Vagina (tissue), 2 donors: Measurements from ENCODE around the gene RASA3.

ENCODE experiments used
- POLR2A ChIP-seq, 2 donors: fragments of 450-650 bp; IDR thresholded peaks; one replicate each; pipeline ENCODE4 v1.6.1; 2017; ENCODE audit warnings: antibody characterized with exemption in 2 of 2, mild to moderate bottlenecking in 2 of 2, moderate library complexity in 2 of 2
- TF ChIP-seq, protein P1 (sequence below), 3 experiments: fragments of 450-650 bp in 2 of 3; fragments of 200-600 bp in 1 of 3; sonication (generic) in 1 of 3; IDR thresholded peaks; one replicate each; pipeline ENCODE4 v1.5.1; 2017 to 2019; ENCODE audit warnings: antibody characterized with exemption in 3 of 3, mild to moderate bottlenecking in 2 of 3, moderate library complexity in 2 of 3

DNA sequence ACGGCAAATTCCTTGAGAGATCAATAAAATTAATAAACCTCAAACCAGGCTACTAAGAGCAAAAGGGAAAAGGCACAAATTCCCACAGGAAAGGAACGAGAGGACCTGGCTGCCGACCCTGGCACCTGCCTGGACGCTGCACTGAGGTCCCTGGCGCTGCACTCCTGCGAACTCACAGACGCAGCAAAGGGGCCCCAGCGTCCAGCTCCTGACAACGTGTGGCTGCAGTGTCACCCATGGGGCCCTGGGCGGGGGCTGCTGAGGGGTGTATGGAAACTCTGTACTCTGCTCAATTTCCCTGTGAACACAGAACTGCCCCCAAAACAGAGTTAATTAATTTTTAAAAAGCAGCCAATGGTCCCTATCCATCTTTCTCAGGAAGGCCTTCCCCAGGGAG, 97.2 kb downstream of the RASA3 start:
- TF ChIP-seq POLR2A (IDR thresholded peaks at IDR 0.05): no peak
- TF ChIP-seq, protein P1, sequence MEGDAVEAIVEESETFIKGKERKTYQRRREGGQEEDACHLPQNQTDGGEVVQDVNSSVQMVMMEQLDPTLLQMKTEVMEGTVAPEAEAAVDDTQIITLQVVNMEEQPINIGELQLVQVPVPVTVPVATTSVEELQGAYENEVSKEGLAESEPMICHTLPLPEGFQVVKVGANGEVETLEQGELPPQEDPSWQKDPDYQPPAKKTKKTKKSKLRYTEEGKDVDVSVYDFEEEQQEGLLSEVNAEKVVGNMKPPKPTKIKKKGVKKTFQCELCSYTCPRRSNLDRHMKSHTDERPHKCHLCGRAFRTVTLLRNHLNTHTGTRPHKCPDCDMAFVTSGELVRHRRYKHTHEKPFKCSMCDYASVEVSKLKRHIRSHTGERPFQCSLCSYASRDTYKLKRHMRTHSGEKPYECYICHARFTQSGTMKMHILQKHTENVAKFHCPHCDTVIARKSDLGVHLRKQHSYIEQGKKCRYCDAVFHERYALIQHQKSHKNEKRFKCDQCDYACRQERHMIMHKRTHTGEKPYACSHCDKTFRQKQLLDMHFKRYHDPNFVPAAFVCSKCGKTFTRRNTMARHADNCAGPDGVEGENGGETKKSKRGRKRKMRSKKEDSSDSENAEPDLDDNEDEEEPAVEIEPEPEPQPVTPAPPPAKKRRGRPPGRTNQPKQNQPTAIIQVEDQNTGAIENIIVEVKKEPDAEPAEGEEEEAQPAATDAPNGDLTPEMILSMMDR (IDR thresholded peaks at IDR 0.05): no peak
